Dermis microvascular lymphatic vessel endothelial cell (primary cell): ENCODE data around the gene KLF17. TPM values are rescaled to one million over a fixed set of nuclear protein-coding genes. Genes with fewer than 3 reads are reported as not detected.
"Not testable (repeated sequence)": the region's sequence is repeated elsewhere in the genome, so short reads cannot be mapped to it uniquely, and the experiment has no call there.

Source experiments
- DNase-seq, 2 donors: peaks; one replicate each; pipeline versions ENCODE4 v3.0.0 to v3.0.0-alpha.2; 2010; ENCODE audit warnings: low read depth in 2 of 2
- total RNA-seq: library from RNA; depleted of rRNA; stranded (reverse); fragments of >200 nt; gene quantifications from 2 replicates; pipeline ENCODE4 v1.2.1, GENCODE V29; 2014

The KLF17 gene
- total RNA-seq, 1 donor from 2014 or later: not detected

DNA sequence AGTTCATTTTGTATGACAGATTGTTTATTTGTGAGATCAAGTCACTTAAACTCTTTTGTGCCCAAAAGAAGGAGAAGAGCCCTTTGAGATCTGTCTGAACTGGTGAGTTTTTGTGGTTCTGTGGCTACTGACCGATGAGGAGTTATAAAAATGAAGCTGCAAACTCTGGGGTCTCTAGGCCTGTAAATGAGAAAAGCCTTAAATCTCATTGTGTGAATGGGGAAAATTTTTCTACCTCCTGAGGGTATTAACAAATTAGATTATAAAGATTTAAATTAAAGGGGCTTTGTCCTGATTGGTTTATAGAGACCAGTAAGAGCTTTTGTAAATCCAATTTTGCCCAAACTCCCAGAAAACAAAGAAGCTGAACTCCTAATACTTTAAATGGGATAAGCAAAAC is 9.7 kb upstream of the KLF17 start:
- no peak for DNase-seq

DNA sequence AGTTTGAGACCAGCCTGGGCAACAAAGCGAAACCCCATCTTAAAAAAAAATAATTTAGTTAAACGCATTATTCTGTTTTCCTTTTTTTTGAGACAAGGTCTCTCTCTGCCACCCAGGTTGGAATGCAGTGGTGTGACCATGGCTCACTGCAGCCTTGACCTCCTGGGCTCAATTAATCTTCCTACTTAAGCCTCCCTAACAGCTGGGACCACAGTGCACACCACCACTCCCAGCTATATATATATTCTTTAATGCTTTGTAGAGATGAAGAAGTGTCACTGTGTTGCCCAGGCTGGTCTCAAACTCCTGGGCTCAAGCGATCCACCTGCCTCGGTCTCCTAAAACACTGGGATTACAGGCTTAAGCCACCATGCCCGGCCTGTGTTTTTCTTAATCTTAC is 7.7 kb upstream of the KLF17 start:
- DNase-seq: no peak

DNA sequence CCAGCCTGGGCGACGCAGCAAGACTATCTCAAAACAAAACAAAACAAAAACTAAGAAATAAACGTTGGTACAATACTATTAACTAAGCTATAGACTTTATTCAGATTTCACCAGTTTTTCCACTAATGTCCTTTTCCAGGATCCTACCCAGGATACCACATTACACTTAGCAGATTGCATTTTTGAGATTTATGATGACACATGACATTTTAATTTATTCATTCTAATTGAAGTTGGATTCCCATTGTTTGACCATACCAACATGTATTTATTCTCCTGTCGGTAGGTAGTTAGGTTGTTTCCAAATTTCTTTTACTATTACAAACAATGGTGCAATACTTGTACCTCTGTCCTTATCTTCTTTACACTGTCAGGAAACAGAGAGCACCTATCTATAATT is 6.8 kb upstream of the KLF17 start:
- no peak for DNase-seq

DNA sequence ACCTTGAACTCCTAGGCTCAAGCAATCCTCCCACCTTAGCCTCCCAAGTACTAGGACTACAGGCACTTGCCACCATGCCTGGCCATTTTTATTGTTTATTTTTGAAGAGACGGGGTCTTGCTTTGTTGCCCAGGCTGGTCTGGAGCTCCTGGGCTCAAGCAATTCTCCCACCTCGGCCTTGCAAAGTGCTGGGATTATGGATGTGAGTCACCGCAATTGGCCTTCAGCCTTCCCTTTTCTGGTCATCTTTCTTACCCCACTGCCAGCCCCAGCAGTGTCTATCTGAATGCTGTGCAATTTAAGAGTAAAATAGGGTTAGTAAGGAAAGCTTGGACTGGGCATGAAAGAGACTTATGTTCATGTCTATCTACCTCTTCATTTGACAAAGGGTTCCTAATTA is 6.1 kb upstream of the KLF17 start:
- DNase-seq: no peak

DNA sequence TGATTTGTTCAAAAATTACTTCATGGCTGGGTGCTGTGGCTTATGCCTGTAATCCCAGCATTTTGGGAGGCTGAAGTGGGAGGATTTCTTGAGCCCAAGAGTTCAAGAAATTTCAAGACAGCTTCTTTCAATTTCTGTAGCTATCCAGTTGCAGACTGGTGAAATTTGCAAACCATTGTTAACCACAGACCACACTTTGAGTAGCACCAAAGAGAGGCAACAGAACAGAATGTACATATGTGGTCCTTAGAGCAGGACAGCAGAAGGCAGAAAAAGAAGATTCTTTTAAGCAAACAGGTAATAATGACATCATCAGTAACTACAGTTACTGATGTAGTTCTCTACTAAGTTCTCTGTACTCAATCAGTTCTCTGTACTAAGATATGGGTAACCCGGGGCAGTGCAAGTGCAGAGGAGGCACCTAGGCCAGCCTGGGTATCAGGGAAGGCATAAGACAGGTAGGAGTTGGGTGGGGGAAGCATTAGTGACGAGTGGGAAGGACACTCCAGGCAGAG is 5.5 kb upstream of the KLF17 start:
- no peak for DNase-seq

DNA sequence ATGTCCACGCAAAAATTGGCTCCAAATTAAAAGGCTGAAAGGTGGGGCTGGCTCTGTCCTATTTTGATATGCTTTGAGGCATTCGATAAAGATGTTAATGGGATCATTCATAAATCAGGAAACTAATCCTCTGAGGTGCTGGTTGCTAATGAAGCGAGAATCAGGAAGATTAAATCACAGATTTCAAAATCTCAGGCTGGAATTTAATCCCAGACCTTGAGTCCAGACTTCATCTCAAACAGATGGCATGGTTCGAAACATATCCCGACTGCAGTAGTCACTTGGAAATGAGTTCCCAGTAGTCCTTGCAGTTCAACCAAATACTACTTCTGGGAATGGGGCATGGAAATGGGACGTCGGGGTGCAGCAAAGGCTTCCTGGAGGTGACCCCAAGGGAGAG is 4.5 kb upstream of the KLF17 start:
- DNase-seq: no peak

DNA sequence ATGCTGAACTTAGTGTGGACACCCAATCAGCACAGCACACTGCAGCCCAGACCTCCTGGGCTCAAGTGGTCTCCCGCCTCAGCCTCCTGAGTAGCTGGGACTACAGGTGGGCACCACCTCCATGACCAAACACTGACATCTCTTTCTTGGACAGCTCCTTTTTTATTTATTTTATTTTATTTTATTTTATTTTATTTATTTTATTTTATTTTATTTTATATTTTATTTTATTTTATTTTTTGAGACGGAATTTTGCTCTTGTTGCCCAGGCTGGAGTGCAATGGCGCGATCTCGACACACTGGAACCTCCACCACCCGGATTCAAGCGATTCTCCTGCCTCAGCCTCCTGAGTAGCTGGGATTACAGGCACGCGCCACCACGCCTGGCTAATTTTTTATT is 1.3 kb upstream of the KLF17 start:
- DNase-seq: not testable (repeated sequence)

DNA sequence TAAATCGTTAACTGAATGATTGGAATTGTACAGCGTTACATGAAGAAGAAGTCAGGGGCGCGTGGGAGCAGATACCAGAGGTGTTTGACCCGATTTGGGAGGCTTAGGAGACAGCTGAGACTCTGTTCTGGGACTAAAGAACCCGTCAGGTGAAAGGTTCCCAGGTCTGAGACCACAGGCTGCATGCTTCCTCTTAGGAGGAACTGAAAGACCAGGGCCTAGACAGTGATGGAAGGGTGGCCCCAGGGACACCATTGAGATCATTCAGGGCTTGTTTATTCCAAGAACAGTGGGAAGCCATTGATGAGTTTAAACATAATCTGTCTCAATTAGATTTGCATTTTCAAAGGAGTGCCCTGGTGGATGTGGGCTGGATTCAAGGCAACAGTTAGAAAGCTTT is 904 bp downstream of the KLF17 start:
- no peak for DNase-seq

DNA sequence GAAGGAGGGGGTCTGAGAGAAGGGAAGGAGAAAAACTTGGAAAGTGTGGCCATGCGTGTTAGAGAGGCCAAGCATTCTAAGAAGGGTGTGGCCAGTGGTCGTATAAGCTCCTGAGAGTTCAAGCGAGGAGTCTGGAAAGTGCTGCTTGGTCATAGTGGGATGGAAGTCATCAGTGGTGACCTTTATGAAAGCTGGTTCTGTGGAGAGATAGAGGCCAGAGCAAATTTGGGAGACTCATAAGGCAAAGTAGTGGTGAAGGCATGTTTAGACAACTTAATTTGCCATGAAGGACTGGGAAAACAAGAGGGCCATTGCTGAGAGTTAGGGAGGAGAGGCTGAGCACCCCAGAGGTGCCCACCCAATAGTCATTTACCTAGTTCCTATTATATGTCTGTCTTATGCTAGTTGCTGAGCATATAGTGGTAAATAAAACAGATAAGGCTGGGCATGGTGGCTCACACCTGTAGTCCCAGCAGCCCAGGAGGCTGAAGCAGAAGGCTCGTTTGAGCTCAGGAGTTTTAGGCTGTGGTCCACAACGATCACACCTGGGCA is 1.9 kb downstream of the KLF17 start:
- DNase-seq: no peak

DNA sequence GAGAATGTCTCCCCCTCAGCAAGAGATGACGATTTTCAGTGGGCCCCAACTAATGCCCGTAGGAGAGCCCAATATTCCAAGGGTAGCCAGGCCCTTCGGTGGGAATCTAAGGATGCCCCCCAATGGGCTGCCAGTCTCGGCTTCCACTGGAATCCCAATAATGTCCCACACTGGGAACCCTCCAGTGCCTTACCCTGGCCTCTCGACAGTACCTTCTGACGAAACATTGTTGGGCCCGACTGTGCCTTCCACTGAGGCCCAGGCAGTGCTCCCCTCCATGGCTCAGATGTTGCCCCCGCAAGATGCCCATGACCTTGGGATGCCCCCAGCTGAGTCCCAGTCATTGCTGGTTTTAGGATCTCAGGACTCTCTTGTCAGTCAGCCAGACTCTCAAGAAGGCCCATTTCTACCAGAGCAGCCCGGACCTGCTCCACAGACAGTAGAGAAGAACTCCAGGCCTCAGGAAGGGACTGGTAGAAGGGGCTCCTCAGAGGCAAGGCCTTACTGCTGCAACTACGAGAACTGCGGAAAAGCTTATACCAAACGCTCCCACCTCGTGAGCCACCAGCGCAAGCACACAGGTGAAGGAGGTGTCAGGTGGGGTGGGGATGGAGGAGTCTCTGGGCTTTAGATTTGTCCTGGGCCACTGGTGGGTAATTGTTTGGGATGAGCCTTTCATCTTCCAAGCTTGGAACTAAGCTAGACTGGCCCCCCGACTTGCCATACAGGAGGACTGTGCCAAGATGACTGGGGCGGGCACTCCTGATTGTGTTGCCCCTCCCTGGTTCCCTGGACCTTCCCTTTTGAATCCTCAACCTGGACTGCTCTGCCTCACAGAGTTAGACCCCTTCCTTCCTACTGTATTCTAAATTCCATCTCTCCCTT is 11.2 kb downstream of the KLF17 start:
- no peak for DNase-seq

DNA sequence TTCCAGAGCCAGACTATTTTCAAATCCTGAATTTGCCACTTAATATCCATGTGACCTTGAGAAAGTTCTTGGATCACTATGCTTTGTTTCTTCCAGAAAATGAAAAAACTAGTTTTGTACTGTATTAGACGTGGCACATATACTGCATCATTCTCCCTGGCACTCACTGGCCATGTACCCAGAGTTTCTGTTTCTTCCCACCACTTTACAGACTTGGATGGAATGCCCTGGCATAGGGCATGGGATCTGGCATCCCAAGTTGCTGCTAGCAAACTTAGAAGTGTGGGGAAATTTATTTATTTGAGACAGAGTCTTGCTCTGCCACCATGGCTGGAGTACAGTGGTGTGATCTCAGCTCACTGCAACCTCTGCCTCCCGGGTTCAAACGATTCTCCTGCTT is 12.8 kb downstream of the KLF17 start:
- no peak for DNase-seq

DNA sequence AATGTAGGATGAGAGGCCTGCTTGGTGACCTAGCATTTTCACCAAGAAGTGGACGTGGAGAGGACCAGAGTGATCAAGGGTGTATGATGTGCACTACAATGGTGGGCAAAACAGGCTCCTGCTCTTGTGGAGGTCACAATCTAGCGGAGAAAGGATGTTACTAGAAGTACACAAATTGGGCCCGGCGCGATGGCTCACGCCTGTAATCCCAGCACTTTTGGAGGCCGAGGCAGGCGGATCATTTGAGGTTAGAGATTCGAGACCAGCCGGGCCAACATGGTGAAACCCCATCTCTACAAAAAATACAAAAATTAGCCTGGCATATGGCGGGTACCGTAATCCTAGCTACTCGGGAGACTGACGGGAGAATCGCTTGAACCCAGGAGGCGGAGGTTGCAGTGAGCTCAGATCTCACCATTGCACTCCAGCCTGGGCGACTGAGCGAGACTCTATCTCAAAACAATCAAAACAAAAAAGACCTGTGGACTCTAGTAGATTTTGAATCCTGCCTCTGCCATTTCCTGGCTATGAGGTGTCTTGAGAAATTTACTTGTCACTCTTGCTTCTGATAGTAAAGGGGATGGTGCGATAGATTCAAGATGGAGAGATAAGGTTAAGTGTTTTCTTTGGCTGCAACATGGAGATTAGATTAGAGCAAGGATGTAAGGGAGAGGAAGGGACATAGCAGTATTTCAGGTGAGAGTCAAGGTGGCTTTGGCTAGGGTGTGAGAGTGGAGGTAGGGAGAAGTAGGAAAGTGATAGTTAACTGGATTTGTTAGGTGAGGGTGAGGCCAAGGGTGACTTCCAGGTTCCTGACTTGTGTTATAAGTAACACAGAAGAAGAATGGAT is 15.7 kb downstream of the KLF17 start:
- DNase-seq: no peak

DNA sequence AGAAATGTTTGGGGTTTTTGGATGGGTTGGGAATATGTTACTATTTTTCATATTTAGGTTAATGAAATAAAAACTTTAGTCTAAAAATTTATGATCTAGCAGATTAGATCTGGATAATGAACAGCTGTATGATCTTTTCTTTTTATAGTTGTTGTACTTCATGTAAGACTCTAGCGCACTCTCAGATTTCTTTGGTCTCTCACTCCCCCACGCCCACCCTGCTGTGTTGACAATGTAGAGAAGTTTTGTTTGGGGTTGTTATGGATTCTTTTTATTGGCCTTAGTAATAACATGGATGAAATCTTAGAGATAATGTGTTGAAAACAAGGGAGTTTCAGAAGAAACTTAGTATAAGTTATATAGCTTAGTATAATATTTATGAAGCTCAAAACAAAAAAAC is 17.3 kb downstream of the KLF17 start:
- DNase-seq: no peak

DNA sequence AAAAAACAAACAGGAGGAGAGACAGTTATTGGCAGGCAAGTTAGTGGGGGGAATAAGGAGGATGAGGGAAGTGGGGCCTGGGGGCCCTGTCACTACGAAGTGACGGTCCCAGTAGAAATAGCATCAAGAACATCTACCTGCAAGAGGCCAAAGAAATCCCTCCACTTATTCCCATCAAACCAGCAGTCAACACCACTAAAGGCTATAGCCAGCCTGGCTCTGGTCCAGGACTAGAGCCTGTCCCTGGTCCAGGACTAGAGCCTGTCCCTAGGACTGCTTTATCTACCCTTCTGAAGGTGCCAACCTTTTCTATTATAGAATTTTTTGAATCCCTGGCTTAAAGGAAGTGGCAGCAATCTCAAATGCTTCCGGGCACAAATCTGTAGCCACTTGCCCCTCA is 19.6 kb downstream of the KLF17 start:
- no peak for DNase-seq

DNA sequence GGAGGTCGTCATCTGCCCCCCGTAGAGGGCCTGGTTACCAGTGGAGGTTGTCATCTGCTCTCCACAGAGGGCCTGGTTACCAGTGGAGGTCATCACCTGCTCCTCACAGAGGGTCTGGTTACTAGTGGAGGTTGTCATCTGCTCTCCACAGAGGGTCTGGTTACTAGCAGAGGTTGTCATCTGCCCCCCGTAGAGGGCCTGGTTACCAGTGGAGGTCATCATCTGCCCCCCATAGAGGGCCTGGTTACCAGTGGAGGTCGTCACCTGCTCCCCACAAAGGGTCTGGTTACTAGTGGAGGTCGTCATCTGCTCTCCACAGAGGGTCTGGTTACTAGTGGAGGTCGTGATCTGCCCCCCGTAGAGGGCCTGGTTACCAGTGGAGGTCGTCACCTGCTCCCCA is 20.9 kb downstream of the KLF17 start:
- DNase-seq: not testable (repeated sequence)

DNA sequence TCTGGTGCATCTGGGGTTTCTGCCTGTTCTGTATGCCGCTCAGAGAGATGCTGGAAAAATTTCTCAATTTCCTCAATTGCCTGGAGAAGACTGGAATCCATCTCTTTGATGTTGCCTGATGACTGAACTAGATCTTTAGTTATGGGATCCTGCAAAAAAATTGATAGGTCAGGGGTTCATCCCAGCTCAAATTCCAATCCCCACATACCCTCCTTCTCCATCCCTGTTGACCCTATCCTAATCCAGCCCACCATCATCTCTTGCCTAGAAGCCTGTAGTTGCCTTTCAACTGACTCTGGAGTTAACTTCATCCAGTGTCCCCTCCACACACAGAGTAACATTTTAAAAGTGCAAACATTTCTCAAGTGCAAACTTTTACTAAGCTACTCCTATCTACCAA is 22.9 kb downstream of the KLF17 start, which contains the start of gene KLF18:
Gene KLF18 (minus strand): TSS at position 101 of the 400 bp plus-strand sequence. CDS start 0 bp downstream, at position 101.
- DNase-seq: no peak

DNA sequence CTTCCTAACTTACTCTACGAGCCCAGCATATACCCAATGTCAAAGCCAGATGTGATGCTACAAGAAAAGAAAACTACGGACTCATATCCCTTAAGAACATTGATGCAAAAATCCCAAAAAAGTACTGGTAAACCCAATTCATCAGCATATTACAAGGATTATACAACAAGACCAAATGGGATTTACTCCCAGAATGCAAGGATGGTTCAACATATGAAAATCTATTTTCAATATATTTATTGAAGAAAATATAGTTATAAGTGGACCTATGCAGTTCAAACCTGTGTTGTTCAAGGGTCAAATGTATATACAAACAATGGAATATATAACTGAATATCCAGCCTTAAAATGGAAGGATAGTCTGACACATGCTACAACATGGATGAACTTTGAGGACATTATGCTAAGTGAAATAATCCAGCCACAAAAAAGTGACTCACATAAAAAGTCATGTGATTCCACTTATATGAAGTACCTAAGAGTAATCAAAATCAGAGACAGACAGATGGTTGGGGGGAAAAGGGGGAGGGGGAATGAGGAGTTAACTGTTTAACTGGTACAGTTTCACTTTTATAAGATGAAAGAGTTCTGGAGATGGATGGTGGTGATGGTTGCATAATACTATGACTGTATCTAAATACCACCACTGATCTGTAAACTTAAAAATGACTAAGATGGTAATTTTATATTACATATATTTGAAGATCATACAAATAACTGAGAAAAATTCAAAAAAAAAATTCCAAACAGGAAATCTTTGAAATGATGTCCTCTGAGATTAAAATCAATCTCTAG is 26.5 kb downstream of the KLF17 start:
- no peak for DNase-seq

DNA sequence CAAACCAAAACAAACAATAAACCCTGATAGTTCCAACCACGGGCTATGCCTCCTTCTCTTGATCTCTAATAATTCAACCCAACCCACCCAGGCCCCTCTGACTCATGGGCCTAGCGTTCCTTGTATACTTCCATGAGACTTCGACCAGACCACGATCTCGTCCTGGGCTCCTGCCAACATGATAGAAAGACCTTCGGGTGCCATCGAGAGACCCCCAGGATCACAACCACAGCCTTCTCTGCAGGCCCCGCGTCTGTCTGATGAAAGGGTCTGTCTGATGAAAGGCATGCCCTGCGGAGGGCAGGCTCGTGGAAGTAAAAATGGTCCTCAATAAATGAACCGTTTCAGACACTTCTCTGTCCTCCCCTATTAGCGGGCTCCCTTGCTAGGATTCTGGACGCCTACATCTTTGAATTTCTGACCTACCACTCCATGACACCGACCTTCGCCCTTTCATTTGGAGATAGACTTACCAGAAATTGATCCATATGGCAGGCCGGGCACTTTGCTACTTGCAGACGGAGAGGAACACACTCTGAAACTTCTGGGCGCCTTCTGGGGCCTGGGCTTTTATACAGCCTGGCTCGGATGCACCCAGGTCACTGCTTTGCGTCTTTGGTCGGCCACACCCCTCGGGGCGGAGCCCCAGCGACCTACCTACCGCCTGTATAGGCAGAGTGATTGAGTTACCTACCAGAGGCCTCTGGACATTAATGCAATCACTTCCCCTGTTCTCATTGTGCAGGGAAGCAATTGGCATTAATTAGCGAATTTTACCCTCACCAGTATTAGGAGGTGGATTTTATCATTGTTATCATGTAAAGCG is 28.1 kb downstream of the KLF17 start:
- DNase-seq: no peak

DNA sequence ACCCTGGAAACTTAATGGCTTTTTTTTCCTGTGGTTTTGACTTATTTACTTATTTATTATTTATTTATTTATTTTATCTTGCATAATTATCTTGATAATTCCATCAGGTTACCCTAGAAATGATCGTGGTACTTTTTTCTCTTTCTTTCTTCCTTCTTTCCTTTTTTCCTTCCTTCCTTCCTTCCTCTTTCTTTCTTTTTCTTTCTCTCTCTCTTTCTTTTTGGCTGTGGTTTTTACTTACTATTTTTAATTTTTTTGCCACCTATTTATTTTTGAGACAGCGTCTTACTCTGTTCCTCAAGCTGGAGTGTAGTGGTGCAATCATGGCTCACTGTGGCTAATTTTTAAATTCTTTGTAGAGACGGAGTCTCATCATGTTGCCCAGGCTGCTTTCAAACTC is 29.0 kb downstream of the KLF17 start:
- no peak for DNase-seq

DNA sequence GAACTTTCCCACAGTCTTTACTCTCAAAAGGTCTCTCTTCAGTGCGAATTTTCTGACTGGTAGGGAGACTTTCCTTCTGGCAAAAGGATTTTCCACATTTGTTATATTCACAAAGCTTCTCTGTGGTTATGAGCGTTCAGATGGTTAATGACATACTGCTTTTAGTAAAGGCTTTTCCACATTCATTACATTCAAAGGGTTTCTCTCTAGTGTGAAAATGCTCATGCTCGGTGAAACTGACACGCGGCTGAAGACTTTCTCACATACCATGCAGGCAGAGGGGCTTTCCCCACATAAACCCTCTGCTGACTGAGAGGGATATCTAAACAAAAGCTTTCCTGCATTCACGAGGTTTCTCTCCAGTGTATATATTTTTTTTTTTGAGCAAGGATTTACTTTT is 32.7 kb downstream of the KLF17 start:
- DNase-seq: no peak
